Erythroblast (primary cell): ENCODE results near the gene ECD.
"Not testable (repeated sequence)": the region's sequence is repeated elsewhere in the genome, so short reads cannot be mapped to it uniquely, and the experiment has no call there.

Source experiments
- GATA1 ChIP-seq: IDR thresholded peaks from 2 replicates; pipeline ENCODE4 v1.6.1; 2011; ENCODE audit warnings: low read depth, mild to moderate bottlenecking, control low read depth, low read length, moderate library complexity
- POLR2A ChIP-seq: IDR thresholded peaks from 2 replicates; pipeline ENCODE4 v1.6.1; 2011; ENCODE audit warnings: mild to moderate bottlenecking, low read length

GRCh38 chr10:73109248-73109652 lies 58.6 kb downstream of the ECD start:
- TF ChIP-seq POLR2A, GATA1: not testable (repeated sequence)
